ENCODE measurements around the gene GIMAP7. TPM values are rescaled to one million over a fixed set of nuclear protein-coding genes. Genes with fewer than 3 reads are reported as not detected.
"Not testable (repeated sequence)": the region's sequence is repeated elsewhere in the genome, so short reads cannot be mapped to it uniquely, and the experiment has no call there.

Gene GIMAP7
- polyA plus RNA-seq, 12 donors, result 7.4 to 15.2 (median 10.5) TPM; not detected in 1

- DNase-seq, result no peak
Measured at GRCh38 chr7:150503581-150503980, 11.1 kb upstream of the GIMAP7 start.

GRCh38 chr7:150507947-150508602 lies 6.6 kb upstream of the GIMAP7 start:
- DNase-seq, result no peak

GRCh38 chr7:150511048-150511447 lies 3.6 kb upstream of the GIMAP7 start:
- DNase-seq, result no peak

GRCh38 chr7:150513758-150514157 lies 914 bp upstream of the GIMAP7 start:
- no peak for DNase-seq

- no peak for DNase-seq
Measured at GRCh38 chr7:150515248-150516147, 826 bp downstream of the GIMAP7 start.

GRCh38 chr7:150516956-150517745 lies 2.5 kb downstream of the GIMAP7 start:
- no peak for DNase-seq

- DNase-seq, result no peak
Measured at GRCh38 chr7:150519310-150519709, 4.6 kb downstream of the GIMAP7 start.

GRCh38 chr7:150520145-150520544 lies 5.5 kb downstream of the GIMAP7 start:
- DNase-seq, result no peak

- DNase-seq, result not testable (repeated sequence)
Measured at GRCh38 chr7:150522931-150523330, 8.3 kb downstream of the GIMAP7 start.

GRCh38 chr7:150524018-150524417 lies 9.3 kb downstream of the GIMAP7 start:
- no peak for DNase-seq

GRCh38 chr7:150531704-150532103 lies 17.0 kb downstream of the GIMAP7 start:
- DNase-seq, result no peak

- DNase-seq, result no peak
Measured at GRCh38 chr7:150538259-150538658, 23.6 kb downstream of the GIMAP7 start.

- DNase-seq, result no peak
Measured at GRCh38 chr7:150553163-150553562, 38.5 kb downstream of the GIMAP7 start.

- no peak for DNase-seq
Measured at GRCh38 chr7:150556521-150557138, 42.0 kb downstream of the GIMAP7 start.

GRCh38 chr7:150560486-150560885 lies 45.8 kb downstream of the GIMAP7 start:
- DNase-seq, result no peak

- DNase-seq, result no peak
Measured at GRCh38 chr7:150562919-150563318, 48.2 kb downstream of the GIMAP7 start.

- DNase-seq, result no peak
Measured at GRCh38 chr7:150564006-150564405, 49.3 kb downstream of the GIMAP7 start.

GRCh38 chr7:150564566-150564965 lies 49.9 kb downstream of the GIMAP7 start:
- no peak for DNase-seq

GRCh38 chr7:150565239-150565638 lies 50.6 kb downstream of the GIMAP7 start:
- DNase-seq, result no peak

GRCh38 chr7:150566123-150566522 lies 51.5 kb downstream of the GIMAP7 start:
- no peak for DNase-seq

- DNase-seq, result no peak
Measured at GRCh38 chr7:150566572-150566971, 51.9 kb downstream of the GIMAP7 start.

- no peak for DNase-seq
Measured at GRCh38 chr7:150567169-150567568, 52.5 kb downstream of the GIMAP7 start, which contains the start of gene GIMAP4. GIMAP4 (plus strand) TSS chr7:150567390; CDS start chr7:150569902, 2,512 bp downstream.

Measured in muscle of arm (tissue), 12 donors.